HepG2 (cell line): ENCODE results near the gene HAGH. TPM values are rescaled to one million over a fixed set of nuclear protein-coding genes. Genes with fewer than 3 reads are reported as not detected.

ENCODE experiments used
- ATAC-seq: fragments of 200-7000 bp; cut with Tn5 transposase; 3 replicates; pipeline ENCODE4 v1.9.1; 2020; ENCODE audit warnings: mild to moderate bottlenecking, moderate library complexity
- BruUV-seq: library from RNA; stranded (reverse); fragments of 400-500 nt; replicated peaks from 2 replicates; lab custom pipeline; 2021; lab: Mats Ljungman, UMichigan
- CTCF ChIA-PET: fragments of 300-600 bp; formaldehyde crosslinking; extraction: SDS; loops from one replicate; lab custom pipeline; 2021; ENCODE audit warnings: low total read pairs, inconsistent platforms, low intra/inter-chr PET ratio; lab: Yijun Ruan, JAX
- POLR2A ChIA-PET: fragments of 350-600 bp; sonication (Branson Sonifier 250); formaldehyde crosslinking; loops from one replicate; lab custom pipeline; 2020; ENCODE audit warnings: antibody characterized with exemption, inconsistent platforms; lab: Yijun Ruan, JAX
- DNase-seq: peaks from one replicate; pipeline ENCODE4 v3.0.0-alpha.2; 2015; ENCODE audit warnings: low spot score
- FAIRE-seq: peaks from 3 replicates; lab custom pipeline; 2011; peaks lifted over from hg19 to GRCh38; lab: Jason Lieb, UNC
- H2AFZ ChIP-seq: one replicate; pipeline ENCODE4 v1.6.1; 2011; ENCODE audit warnings: low read length, inconsistent platforms
- H3K27ac ChIP-seq: fragments of 300-600 bp; 3 replicates; pipeline ENCODE4 v1.8.0; 2011; ENCODE audit warnings: mixed run types, mild to moderate bottlenecking, mixed read lengths, low read length, inconsistent platforms; ENCODE audit not compliant: insufficient read depth; ENCODE audit errors: extremely low read length
- H3K27me3 ChIP-seq, 2 experiments: fragments of 200-600 bp in 1 of 2; 2 replicates in 1 of 2; 3 replicates in 1 of 2; pipeline versions ENCODE4 v1.6.0 to v1.8.0; 2011; ENCODE audit warnings: low read length in 2 of 2, mild to moderate bottlenecking in 2 of 2, moderate library complexity in 2 of 2, inconsistent platforms in 1 of 2; ENCODE audit not compliant: insufficient read depth in 2 of 2, control insufficient read depth in 1 of 2
- H3K36me3 ChIP-seq, 2 experiments: fragments of 200-600 bp in 1 of 2; replicated peaks in 1 of 2; 2 replicates in 1 of 2; 3 replicates in 1 of 2; pipeline versions ENCODE4 v1.5.1 to v1.8.0; 2011; ENCODE audit warnings: low read length in 2 of 2, inconsistent platforms in 1 of 2; ENCODE audit not compliant: insufficient read depth in 2 of 2, control insufficient read depth in 1 of 2
- H3K4me1 ChIP-seq: 2 replicates; pipeline ENCODE4 v1.5.1; 2012; ENCODE audit warnings: low read length, inconsistent platforms; ENCODE audit not compliant: insufficient read depth
- H3K4me2 ChIP-seq: 2 replicates; pipeline ENCODE4 v1.6.0; 2011; ENCODE audit warnings: low read depth, low read length, inconsistent platforms
- H3K4me3 ChIP-seq, 3 experiments: fragments of 200-600 bp in 1 of 3; sonication (generic), shearing (Covaris generic) in 1 of 3; replicated peaks in 1 of 3; 2 replicates each; pipeline ENCODE4 v1.5.1; 2011 to 2016; ENCODE audit warnings: low read length in 3 of 3, inconsistent platforms in 2 of 3, low read depth in 2 of 3, mild to moderate bottlenecking in 2 of 3, control low read depth in 1 of 3, mixed read lengths in 1 of 3; ENCODE audit not compliant: insufficient read depth in 1 of 3
- H3K79me2 ChIP-seq: one replicate; pipeline ENCODE4 v1.6.1; 2011; ENCODE audit warnings: low read length, inconsistent platforms; ENCODE audit not compliant: insufficient read depth
- H3K9ac ChIP-seq: 2 replicates; pipeline ENCODE4 v1.6.0; 2011; ENCODE audit warnings: mild to moderate bottlenecking, low read depth, low read length, inconsistent platforms; ENCODE audit not compliant: insufficient read depth
- H3K9me3 ChIP-seq: 2 replicates; pipeline ENCODE4 v1.5.1; 2012; ENCODE audit warnings: mild to moderate bottlenecking, low read length
- H4K20me1 ChIP-seq: 2 replicates; pipeline ENCODE4 v1.6.0; 2011; ENCODE audit warnings: inconsistent platforms, mild to moderate bottlenecking, low read length, moderate library complexity; ENCODE audit not compliant: insufficient read depth
- FOXA1 ChIP-seq, 2 experiments: fragments of 450-650 bp in 1 of 2; sonication (generic) in 1 of 2; formaldehyde crosslinking in 1 of 2; IDR thresholded peaks; 2 replicates each; pipeline versions ENCODE4 v1.4.0 to v1.6.1; 2016 to 2020; ENCODE audit warnings: missing genetic modification reagents in 1 of 2
- GZF1 ChIP-seq: sonication (generic); formaldehyde crosslinking; IDR thresholded peaks from 2 replicates; pipeline ENCODE4 v1.5.1; 2020; ENCODE audit warnings: mild to moderate bottlenecking, missing genetic modification reagents
- HMG20B ChIP-seq: conservative IDR thresholded peaks from 2 replicates; pipeline ENCODE4 v1.6.1; 2016; ENCODE audit warnings: missing genetic modification reagents, missing compliant biosample characterization
- MED1 ChIP-seq: sonication (generic); formaldehyde crosslinking; IDR thresholded peaks from 2 replicates; pipeline ENCODE4 v1.4.0; 2020; ENCODE audit warnings: missing genetic modification reagents
- NONO ChIP-seq, 2 experiments: fragments of 450-650 bp in 1 of 2; sonication (generic) in 1 of 2; formaldehyde crosslinking in 1 of 2; IDR thresholded peaks in 1 of 2; conservative IDR thresholded peaks in 1 of 2; 2 replicates each; pipeline versions ENCODE4 v1.6.1 to v1.8.0; 2017 to 2022; ENCODE audit warnings: mild to moderate bottlenecking in 1 of 2, missing genetic modification reagents in 1 of 2, moderate library complexity in 1 of 2
- POGZ ChIP-seq: sonication (generic); formaldehyde crosslinking; IDR thresholded peaks from 2 replicates; pipeline ENCODE4 v1.4.0; 2020; ENCODE audit warnings: mild to moderate bottlenecking, missing genetic modification reagents
- RBM39 ChIP-seq: fragments of 200-400 bp; formaldehyde crosslinking; IDR thresholded peaks from one replicate; pipeline ENCODE4 v1.6.1; 2018; ENCODE audit warnings: antibody characterized with exemption, mild to moderate bottlenecking, low read depth, low read length; ENCODE audit not compliant: poor library complexity, severe bottlenecking
- THAP11 ChIP-seq: IDR thresholded peaks from 2 replicates; pipeline ENCODE4 v1.6.1; 2016; ENCODE audit warnings: missing biosample characterization, missing genetic modification reagents
- XRCC5 ChIP-seq: fragments of 200-400 bp; formaldehyde crosslinking; optimal IDR thresholded peaks from 2 replicates; pipeline ENCODE3; 2017; ENCODE audit warnings: mild to moderate bottlenecking, low read length
- ZFY ChIP-seq: sonication (generic); formaldehyde crosslinking; IDR thresholded peaks from 2 replicates; pipeline ENCODE4 v1.4.0; 2020; ENCODE audit warnings: missing genetic modification reagents
- ZNF264 ChIP-seq: sonication (generic); formaldehyde crosslinking; IDR thresholded peaks from 2 replicates; pipeline ENCODE4 v1.4.0; 2020; ENCODE audit warnings: missing genetic modification reagents
- ZNF574 ChIP-seq: sonication (generic); formaldehyde crosslinking; IDR thresholded peaks from 2 replicates; pipeline ENCODE4 v1.4.0; 2020; ENCODE audit warnings: missing genetic modification reagents
- ZNF605 ChIP-seq: sonication (generic); formaldehyde crosslinking; IDR thresholded peaks from 2 replicates; pipeline ENCODE4 v1.8.0; 2022; ENCODE audit warnings: mild to moderate bottlenecking, missing genetic modification reagents
- WGBS: methylation state at CpG from one replicate; pipeline ENCODE4 v1.1.6; 2017; ENCODE audit warnings: low lambda C conversion rate; 5-methylcytosine and 5-hydroxymethylcytosine counted together
- in situ Hi-C: cut with HindIII; loops from 2 replicates; pipeline ENCODE4 v1.10.0; 2017; ENCODE audit warnings: low pct_unique_long_range_greater_than_20kb; ENCODE audit not compliant: extremely low pct_ligation_motif_present
- intact Hi-C: fragments of 100-400 bp; cut with micrococcal nuclease; formaldehyde crosslinking; loops from one replicate; pipeline ENCODE4 v1.10.0; 2022; ENCODE audit not compliant: unreplicated experiment
- polyA plus RNA-seq, 8 experiments: library from polyadenylated mRNA; depleted of rRNA in 3 of 8; stranded (reverse) in 7 of 8; unstranded in 1 of 8; fragments of >200 nt; fragmentation: Illumina TruSeq in 4 of 8; extraction: Trizol in 4 of 8; gene quantifications; 2 replicates each; pipeline versions ENCODE4 v1.2.1 to v1.2.3, GENCODE V29; 2011 to 2016; ENCODE audit warnings: low read depth in 4 of 8, missing spikeins in 1 of 8, mixed read lengths in 1 of 8; ENCODE audit not compliant: insufficient read depth in 1 of 8
- total RNA-seq, 5 experiments: library from RNA; depleted of rRNA; stranded (reverse); fragments of >200 nt; fragmentation: Illumina TruSeq; extraction: Trizol; gene quantifications; 2 replicates each; pipeline ENCODE4 v1.2.3, GENCODE V29; 2016; ENCODE audit warnings: low read depth in 1 of 5
- TF ChIP-seq, protein P1 (sequence below): sonication (generic); formaldehyde crosslinking; IDR thresholded peaks from 2 replicates; pipeline ENCODE4 v1.4.0; 2020; ENCODE audit warnings: missing genetic modification reagents
- TF ChIP-seq, protein P2 (sequence below): sonication (generic); formaldehyde crosslinking; IDR thresholded peaks from 2 replicates; pipeline ENCODE4 v1.4.0; 2020; ENCODE audit warnings: missing genetic modification reagents
- TF ChIP-seq, protein P3 (sequence below): sonication (generic); formaldehyde crosslinking; IDR thresholded peaks from 2 replicates; pipeline ENCODE4 v1.4.0; 2020; ENCODE audit warnings: mild to moderate bottlenecking, missing genetic modification reagents, borderline replicate concordance

HAGH gene
- total and polyA plus RNA-seq, 2 of the 13 experiments (the other 11 are each of a cell fraction or from before 2014, with no cell fraction given) = 70.4 to 95.4 TPM

GRCh38 chr16:1823821-1824220 lies 2.8 kb downstream of the HAGH start:
- Histone ChIP-seq H3K4me3 (peak overlapping the region in 1 of 3 experiments; percentile 24; a peak in 1 of 6 replicates), H3K27me3 (no peaks in the 10 kb centered on the region; a peak in 1 of 5 replicates), H3K79me2 (peaks cover 36% of the 10 kb centered on the region), H4K20me1 (peaks cover under 1% of the 10 kb centered on the region; the same call in 1 of the 2 replicates), H3K27ac (peak overlapping the region; percentile 73), H3K36me3 (peaks cover 11 to 30% of the 10 kb centered on the region in 2 experiments; a peak in 4 of 5 replicates), H3K9ac (peak overlapping the region; percentile 29), H3K9me3 (no peaks in the 10 kb centered on the region), H3K4me1 (peaks cover 24% of the 10 kb centered on the region), H2AFZ (no peak overlapping the region), H3K4me2 (peak overlapping the region; percentile 81)
- 29% methylated on average over 8 of the region's 9 CpGs for WGBS
- FAIRE-seq (peak; percentile 80), ATAC-seq (peak; percentile 62), DNase-seq (peak; percentile 75)
- ChIA-PET POLR2A (interaction anchor here (0.7 to 2.5 kb wide), 8 partner anchors 9 to 117 kb away, joined by 3 to 12 read pairs (median 6); partner anchors contain the start of genes EME2, MRPS34, NUBP2 and SPSB3), CTCF (interaction anchor here (1.4 to 1.6 kb wide), 2 partner anchors 11 to 50 kb away, joined by 9 to 11 read pairs; partner anchors contain the start of genes EME2 and MRPS34)
- no TSS peak for BruUV-seq
- in situ Hi-C loops = loop anchor here (5.0 kb wide), 1 partner anchor 42 kb away; the partner anchor contains the start of genes NUBP2 and SPSB3
- intact Hi-C loops = no loop called here
- TF ChIP-seq ZNF605 (CRISPR knock-in tag) = no peak
- peak; percentile 28; the same call in 1 of the 2 replicates for TF ChIP-seq ZNF264
- TF ChIP-seq, protein P1, sequence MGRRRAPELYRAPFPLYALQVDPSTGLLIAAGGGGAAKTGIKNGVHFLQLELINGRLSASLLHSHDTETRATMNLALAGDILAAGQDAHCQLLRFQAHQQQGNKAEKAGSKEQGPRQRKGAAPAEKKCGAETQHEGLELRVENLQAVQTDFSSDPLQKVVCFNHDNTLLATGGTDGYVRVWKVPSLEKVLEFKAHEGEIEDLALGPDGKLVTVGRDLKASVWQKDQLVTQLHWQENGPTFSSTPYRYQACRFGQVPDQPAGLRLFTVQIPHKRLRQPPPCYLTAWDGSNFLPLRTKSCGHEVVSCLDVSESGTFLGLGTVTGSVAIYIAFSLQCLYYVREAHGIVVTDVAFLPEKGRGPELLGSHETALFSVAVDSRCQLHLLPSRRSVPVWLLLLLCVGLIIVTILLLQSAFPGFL = no peak
- TF ChIP-seq RBM39 = no peak
- TF ChIP-seq FOXA1 (IDR thresholded peaks at IDR 0.05) = no peak
- TF ChIP-seq FOXA1 (CRISPR knock-in tag; IDR thresholded peaks at IDR 0.05) = no peak
- TF ChIP-seq, protein P2, sequence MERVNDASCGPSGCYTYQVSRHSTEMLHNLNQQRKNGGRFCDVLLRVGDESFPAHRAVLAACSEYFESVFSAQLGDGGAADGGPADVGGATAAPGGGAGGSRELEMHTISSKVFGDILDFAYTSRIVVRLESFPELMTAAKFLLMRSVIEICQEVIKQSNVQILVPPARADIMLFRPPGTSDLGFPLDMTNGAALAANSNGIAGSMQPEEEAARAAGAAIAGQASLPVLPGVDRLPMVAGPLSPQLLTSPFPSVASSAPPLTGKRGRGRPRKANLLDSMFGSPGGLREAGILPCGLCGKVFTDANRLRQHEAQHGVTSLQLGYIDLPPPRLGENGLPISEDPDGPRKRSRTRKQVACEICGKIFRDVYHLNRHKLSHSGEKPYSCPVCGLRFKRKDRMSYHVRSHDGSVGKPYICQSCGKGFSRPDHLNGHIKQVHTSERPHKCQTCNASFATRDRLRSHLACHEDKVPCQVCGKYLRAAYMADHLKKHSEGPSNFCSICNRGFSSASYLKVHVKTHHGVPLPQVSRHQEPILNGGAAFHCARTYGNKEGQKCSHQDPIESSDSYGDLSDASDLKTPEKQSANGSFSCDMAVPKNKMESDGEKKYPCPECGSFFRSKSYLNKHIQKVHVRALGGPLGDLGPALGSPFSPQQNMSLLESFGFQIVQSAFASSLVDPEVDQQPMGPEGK (CRISPR knock-in tag) = peak; percentile 52
- no peak for TF ChIP-seq POGZ (CRISPR knock-in tag)
- TF ChIP-seq ZNF574 (CRISPR knock-in tag) = 0 out of 2 replicates have a peak, but pooled peaks have one; percentile 19
- no peak for TF ChIP-seq GZF1 (CRISPR knock-in tag)
- 0 out of 2 replicates have a peak, but pooled peaks have one; percentile 37 for TF ChIP-seq MED1 (CRISPR knock-in tag)
- 0 out of 2 replicates have a peak, but pooled peaks have one; percentile 13 for TF ChIP-seq THAP11
- TF ChIP-seq ZFY (CRISPR knock-in tag) = peak; percentile 23; the same call in 1 of the 2 replicates
- TF ChIP-seq NONO (IDR thresholded peaks at IDR 0.05) = no peak
- no peak for TF ChIP-seq NONO (CRISPR knock-in tag; conservative IDR thresholded peaks at IDR 0.05)
- no peak for TF ChIP-seq HMG20B (CRISPR knock-in tag)
- TF ChIP-seq XRCC5 = peak; percentile 77
- TF ChIP-seq, protein P3, sequence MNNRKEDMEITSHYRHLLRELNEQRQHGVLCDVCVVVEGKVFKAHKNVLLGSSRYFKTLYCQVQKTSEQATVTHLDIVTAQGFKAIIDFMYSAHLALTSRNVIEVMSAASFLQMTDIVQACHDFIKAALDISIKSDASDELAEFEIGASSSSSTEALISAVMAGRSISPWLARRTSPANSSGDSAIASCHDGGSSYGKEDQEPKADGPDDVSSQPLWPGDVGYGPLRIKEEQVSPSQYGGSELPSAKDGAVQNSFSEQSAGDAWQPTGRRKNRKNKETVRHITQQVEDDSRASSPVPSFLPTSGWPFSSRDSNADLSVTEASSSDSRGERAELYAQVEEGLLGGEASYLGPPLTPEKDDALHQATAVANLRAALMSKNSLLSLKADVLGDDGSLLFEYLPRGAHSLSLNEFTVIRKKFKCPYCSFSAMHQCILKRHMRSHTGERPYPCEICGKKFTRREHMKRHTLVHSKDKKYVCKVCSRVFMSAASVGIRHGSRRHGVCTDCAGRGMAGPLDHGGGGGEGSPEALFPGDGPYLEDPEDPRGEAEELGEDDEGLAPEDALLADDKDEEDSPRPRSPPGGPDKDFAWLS (CRISPR knock-in tag) = no peak
